ENCODE measurements around the gene CDH4.

CDH4 gene

DNA sequence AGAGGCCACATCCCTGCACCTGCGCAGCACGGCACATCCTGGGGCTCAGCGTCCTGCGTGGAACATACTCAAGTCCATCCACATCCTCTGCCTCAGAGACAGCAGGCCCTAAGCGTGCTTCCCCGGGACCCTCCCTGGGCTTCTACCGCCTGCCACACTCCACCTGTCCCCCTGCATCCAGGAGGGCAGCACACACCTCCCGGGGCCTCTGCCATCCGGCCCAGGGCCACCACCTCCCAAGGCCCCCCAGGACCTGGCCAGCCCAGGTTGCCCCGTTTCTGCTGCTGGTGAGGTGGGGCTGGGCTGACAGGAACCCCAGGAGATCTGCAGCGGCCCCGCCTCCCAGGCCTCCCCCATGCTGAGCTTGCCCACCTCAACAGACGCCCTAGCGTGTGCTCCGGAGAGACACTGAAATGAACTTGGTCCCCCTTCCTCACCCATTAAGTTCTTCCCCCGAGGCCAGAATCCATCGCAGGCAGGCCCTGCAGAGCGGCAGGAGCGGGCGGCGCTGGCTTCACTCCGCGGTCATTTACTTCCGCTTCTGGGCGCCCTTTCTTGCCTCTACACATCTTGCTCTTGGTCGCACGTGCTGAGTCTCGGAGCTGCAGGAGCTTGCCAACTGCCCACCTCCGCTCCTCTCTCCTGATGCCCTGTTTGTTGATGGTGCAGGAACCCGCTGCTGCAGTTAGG is 578.3 kb downstream of the CDH4 start:
- DNase-seq (ENCODE audit: low spot score) = no peak

DNA sequence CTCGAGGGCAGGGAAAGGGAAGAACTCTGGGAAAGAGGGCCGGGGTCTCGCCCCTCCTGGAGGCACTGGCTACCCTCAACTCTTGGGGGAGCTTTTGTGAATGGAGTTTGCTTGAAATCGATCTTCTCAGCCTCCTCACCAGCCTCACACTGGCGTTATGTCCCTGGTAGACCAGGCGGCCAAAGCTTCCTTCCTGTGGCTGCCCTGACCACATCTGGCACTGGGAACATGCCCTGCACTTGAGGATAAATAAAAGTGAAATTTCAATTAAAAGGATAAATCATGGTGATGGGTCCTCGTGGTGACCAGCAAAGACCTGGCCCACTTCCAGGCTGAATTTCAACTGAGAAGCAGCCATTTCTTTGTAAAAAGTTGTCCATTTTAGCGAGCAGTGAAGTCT is 578.9 kb downstream of the CDH4 start:
- DNase-seq (ENCODE audit: low spot score) = no peak

DNA sequence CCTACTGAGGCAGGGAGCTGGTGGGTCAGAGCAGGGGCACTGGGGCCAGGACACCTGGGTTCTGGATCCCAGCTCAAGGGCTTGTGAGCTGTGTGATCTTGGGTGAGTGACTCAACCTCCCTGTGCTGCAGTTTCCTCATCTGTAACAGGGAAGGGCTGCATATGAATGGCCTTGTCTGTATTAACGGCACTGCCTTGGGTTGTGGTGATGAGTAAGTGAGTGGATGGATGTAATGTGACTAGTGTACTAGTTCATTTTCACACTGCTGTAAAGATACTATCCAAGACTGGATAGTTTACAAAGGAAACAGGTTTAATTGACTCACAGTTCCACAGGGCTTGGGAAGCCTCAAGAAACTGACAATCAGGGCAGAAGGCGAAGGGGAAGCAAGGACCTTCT is 580.1 kb downstream of the CDH4 start:
- no peak for DNase-seq (ENCODE audit: low spot score)

DNA sequence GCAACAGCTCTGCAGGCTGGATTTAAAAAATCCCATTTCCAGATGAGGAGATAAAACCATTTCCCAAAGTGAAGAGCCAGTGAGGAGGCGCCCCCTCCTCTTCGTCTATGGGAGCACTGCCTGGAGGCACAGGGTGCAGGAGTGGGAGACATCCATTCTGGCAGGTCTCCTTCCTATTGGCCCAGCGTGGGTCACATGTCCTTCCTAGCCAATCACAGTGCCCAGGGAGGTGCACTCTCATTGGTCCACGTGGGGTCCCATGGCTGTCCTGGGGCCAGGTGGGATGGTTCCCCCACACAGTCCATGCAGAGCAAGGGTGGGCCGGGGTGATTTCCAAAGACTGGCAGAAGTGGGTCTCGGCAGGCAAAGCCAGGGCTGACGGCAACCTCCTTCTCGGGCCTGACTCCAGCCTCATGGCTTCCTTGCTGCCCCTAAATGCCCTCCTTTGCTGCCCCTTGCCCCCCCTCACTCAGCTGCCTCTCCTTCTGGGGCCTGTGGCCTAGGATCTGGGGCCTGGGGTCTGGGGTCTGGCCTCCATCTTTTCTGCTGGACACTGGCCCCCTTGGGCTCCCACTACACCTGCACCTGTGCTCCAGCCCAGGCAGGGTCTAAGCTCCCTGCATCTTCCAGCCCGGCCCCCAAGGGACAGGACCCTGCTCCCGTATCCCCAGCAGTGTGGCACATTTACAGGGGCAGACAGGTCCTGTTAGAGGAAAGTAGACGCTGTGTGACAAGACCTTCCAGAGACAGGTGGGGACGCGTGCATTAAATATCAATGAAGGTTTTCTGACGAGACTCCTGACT is 581.9 kb downstream of the CDH4 start:
- no peak for DNase-seq (ENCODE audit: low spot score)

DNA sequence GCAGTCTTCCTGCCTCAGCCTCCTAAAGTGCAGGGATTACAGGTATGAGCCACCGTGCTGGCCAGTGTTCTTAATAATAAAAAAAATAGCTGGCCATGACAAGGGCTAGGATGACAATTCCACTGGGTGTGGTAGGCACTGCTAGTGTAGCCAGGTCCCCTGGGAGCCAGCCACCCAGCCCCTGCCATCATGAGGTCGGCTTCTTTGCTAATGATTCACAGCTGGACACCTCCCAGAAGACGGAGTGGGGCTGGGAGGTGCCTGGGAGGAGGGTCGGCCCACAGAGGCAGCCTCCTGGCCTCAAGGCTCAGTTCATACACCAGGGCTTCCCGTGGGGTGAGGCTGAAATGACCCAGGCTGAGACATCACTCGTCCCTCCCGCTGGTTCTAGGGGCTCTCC is 583.2 kb downstream of the CDH4 start:
- no peak for DNase-seq (ENCODE audit: low spot score)

DNA sequence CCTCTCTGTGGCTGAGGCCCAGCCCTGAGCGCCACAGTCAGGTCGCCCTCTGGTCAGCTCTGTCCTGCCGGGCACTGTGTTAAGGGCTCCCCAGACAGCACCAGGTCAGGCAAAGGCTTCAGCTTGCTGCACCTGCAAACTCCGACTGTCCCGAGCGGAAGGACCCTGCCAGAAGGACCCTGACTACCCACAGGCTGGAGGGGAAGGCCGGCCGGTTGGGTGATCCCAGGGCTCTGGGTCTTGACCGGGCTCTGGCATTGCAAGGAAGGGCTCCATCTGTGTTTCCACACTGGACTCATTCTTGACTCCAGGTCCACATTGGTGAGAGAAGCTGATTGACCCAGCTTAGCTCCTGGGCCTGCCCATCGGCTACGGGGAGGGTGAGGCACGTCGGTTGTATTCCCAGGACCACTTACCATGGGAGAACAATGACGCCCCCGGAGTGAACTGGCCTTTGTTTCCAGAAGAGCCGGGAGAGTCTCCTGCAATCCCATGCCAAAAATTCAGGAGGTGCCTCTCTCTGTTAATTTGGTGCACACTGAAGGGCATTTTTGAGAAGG is 583.8 kb downstream of the CDH4 start:
- no peak for DNase-seq (ENCODE audit: low spot score)

DNA sequence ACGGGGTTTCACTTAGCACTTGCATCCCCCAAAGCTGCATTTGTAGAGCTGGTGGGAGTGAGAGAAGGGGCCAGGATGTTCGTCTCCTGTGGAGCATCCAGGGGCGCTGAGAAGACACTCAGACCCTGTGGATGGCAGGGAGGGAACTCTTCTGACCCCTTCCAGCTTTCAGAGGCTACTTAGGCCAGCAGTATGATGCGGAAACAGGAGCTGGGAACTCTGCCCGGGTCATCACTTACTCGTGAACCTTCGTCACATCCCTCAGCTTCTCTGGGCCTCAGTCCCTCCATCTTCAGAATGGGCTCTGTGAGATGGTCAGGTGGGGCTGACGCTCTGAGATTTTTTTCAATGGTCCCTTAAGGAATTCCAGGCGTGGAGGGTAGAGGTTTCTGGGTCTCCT is 585.1 kb downstream of the CDH4 start:
- no peak for DNase-seq (ENCODE audit: low spot score)

DNA sequence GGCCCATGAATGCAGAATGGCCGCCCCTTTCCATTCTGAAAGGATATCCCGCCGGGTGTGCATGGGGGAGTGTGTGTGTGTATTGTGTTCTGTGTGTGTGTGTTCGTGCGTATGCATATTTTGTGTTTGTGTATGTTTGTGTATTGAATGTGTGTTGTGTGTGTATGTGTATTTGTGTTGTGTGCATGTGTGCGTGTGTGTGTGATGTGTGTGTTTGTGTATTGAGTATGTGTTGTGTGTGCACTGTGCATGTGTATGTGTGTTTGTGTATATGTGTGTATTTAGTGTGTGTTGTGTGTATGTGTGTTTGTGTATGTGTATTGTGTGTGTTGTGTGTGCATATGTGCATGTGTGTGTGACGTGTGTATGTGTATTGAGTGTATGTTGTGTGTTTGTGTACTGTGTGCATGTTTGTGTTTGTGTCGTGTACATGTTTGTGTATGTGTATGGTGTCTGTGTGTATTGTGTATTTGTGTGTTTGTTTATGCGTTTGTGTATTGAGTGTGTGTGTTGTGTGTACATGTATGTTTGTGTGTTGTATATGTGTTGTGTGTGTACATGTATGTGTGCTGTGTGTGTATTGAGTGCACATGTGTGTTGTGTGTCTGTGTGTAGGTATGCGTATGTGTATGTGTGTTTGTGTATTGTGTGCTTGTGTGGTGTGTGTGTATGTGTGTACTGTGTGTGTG is 587.3 kb downstream of the CDH4 start:
- no peak for DNase-seq (ENCODE audit: low spot score)

DNA sequence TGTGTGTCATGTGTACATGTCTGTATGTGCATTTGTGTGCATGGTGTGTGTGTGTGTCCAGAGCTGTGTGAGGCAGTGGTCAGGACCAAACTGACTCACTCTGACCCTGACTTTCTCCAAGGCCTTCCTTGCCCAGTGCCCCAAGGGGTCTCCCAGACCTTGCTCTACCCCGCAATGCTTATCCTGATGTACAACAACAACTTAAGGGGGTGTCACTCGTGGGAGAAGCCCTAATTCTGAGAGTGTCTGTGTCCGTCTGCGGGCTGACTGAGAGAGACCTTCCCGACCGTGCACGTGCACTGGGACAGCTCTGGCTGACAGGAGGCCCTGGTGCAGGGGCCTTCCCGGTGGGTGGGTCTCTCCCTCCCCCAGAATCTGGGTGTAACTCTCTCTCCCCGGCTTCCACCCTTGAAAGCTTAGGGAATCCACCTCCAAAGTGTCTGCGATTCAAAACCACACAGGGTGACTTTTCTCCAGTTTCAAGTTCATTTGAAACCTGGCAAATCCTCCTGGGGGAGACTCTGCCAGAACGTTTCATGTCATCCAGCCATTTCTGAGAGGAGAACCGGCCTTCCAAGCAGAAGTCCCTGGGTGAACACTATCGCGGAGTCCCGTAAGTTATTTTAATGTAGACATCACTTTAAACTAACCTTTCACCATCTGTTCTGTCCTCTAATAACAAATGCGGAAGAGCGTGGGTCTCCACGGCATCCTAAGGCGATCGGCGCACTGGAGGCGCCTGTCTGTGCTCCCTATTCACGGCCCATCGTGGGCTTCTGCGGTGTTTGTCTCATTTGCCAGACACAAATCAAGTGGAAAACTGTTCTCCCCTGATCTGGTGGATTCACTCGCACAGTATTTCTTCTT is 588.1 kb downstream of the CDH4 start:
- DNase-seq (ENCODE audit: low spot score) = no peak

DNA sequence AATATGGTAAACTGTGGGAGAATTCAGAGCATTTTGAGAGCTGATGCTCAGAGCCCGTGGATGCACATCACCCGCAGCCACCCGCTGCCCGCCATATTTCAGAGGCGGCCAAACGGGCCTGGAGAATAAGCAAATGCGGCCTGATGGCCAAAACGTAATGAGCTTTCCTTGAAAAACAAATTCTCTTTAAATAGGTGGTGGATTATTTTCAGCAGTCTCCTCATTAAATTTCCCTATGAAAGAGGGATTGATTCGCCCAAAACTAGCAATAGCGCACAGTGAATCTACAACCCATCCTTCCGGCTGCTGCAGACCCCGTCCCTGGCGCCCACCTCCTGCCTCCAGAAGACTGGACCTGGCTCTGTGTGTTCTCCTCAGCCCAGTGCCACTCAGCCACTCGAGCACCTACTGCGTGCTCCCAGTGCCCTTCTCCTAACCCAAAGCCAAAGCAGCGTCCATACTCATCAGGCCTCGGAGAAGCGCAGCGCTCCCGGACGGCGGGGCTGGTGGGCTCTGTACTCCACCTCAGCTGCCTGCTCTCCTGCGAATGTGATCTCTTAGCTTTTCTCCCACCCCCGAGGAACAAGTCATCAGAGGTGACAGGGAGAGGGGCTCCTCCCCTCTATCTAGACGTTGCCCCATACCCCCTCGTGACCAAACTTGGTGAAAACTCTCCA is 588.9 kb downstream of the CDH4 start:
- no peak for DNase-seq (ENCODE audit: low spot score)

DNA sequence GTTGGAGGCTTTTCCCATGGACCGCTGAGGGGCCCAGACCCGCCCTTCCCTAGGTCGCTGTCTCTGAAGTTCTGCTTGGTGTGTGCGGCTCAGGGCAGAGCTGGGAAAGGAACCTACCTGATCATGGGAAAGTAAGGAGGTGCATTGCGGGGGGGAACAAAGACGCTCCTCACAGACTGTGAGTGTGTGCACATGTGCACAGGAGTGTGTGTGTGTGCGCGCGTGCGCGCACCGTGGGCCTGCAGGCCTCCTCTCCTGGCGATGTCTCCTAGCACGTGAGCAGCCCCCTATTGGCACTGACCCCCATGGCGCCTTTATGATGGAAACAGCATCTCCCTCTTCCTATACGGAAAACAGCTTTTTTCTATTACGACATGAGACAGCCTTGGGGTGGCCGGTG is 589.5 kb downstream of the CDH4 start:
- no peak for DNase-seq (ENCODE audit: low spot score)

DNA sequence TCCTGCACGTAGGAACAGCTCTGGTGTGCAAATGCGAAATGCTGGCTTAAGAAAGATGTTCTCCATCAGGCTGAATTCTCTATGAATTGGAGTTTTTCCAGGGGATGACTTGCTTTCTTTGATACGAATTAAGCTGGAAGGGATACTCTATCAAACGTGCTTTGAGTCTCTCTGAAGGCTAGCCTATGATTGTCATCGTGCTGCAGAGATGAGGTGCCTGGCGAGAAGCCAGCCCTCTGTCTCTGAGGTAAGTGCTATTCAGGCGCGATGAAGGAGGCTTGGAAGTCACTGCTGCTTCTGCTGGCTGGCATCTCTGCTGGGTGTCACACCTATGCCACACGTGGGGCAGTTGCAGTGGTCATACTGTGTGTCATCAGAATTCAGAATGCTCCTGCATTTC is 589.9 kb downstream of the CDH4 start:
- DNase-seq (ENCODE audit: low spot score) = no peak

DNA sequence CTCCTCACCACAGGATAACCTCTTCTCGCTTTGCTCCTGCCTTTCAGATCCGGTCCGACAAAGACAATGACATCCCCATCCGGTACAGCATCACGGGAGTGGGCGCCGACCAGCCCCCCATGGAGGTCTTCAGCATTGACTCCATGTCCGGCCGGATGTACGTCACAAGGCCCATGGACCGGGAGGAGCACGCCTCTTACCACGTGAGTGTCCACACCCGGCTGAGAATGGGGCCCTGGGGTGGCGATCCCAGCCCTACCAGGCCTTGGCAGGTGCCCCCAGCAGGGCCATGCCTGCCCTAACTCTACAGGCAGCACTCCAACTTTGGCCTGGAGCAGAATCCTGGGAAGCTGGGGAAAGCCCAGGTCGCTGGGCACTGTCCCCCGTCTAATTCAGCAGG is 592.6 kb downstream of the CDH4 start:
- no peak for DNase-seq (ENCODE audit: low spot score)

DNA sequence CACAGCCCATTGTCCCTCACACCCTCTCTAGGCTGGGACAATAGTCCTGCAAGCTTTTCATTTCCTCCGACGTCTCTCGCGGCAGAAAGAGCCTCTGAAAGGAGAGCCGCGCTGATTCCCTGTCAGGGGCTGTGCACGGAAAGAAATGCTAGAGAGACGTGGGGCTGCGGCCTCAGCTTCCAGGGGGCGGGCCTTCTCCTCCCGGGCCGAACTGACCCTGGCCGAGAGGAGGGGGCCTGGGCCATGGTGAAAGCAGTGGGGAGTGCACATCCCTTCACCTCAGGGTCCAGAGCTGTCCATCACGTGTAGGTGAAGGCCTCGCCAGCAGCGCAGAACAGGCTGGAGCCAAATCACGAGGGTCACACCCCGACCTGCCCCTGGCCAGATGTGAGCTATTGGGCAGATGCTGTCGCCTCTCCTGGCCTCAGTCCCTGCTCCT is 593.2 kb downstream of the CDH4 start:
- DNase-seq (ENCODE audit: low spot score) = no peak

DNA sequence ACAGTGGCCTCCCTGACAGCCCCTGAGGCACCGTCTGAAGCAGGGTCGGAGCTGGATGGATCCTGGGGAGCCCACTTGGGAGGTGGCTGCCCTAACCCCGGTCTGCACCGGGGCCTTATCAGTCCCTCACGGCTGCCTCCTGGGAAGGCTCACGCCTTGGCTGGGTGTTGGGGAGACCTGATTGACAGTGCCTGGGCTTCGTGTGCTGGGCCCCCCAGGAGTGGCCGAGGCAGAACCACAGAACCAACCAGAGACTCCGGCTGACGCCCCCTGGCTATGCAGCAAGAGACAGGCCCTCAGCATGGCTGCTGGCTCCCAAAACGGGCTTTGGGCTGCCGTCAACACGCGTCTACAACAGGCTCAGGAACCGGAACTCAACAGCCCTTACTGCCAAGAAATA is 594.0 kb downstream of the CDH4 start:
- no peak for DNase-seq (ENCODE audit: low spot score)

DNA sequence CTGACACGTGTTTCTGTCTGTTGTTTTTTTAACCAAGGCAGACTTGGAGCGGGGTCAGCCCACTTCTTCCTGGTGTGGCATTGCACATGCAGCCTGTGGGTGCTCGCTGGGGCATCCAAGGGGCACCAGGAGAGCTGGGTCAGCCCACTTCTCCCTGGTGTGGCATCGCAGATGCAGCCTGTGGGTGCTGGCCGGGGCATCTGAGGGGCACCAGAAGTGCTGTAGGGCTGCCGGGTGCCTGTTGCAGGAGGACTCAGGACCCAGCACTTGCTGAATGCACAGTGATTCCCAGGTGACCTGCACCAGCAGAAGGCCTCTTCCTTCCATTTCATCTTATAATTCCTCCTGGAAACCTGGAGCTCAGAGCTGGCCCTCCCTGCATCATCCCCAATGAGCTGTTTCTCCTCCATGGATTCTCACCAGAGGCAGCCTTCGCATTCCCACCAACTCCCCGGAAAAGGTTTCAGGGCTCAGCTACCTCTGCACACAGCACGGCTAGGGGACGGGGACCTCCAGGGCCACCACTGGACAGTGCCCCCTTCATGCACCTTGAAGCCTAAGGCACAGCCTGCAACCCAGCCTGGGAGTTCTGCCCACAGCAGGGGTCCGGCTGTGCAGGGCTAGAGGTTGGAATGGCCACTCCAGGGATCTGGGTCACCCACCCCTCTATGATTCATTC is 594.8 kb downstream of the CDH4 start:
- no peak for DNase-seq (ENCODE audit: low spot score)

DNA sequence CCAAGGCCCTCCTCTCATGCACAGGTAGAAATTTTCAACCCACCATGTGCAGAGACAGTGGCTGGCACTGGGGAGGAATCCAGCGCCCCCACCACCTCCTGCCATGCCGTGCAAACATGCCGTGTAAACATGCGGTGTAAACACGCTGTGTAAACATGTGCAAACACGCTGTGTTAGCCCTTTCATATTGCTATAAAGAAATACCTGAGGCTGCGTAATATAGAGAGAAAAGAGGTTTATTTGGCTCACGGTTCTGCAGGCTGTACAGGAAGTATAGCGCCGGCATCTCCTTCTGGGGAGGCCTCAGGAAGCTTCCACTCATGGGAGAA is 595.3 kb downstream of the CDH4 start:
- DNase-seq (ENCODE audit: low spot score) = no peak

DNA sequence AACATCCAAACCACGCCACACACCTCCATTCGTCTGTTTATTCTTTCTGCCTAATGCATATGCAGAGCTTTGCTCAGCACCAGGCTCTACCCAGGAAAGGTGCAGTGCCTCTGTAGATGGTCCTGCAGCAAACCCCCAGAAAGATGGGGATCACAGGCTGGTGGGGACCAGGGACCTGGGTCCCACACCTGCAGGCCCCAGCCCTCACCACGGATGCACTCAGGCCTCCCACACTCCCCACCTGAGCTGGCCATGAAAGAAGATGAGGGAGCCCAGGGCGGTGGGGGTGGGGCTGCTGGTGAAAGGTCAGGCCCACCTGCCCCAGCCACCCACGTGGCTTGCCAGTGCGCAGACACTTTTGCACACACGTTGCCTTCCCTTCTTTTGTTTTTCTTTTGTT is 595.9 kb downstream of the CDH4 start:
- DNase-seq (ENCODE audit: low spot score) = no peak

DNA sequence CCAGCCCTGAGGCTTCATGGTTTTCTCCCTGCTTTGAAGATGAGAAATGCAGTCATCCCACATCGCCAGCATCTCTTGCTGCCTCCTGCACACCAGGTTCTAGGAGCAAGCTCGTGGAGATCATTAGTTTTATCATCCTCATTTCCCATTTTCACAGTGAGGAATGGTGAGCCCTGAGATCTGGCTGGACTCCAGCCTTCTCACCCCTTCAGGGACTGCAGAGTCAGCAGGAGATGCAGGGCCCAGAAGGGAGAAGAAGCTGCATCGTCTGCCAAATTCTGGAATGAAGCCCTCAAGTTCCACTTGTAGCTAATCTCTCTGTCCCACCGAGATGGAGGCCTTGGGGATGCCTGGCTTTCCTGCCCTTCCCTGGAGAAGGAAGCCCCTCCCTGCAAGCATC is 596.8 kb downstream of the CDH4 start:
- DNase-seq (ENCODE audit: low spot score) = no peak

DNA sequence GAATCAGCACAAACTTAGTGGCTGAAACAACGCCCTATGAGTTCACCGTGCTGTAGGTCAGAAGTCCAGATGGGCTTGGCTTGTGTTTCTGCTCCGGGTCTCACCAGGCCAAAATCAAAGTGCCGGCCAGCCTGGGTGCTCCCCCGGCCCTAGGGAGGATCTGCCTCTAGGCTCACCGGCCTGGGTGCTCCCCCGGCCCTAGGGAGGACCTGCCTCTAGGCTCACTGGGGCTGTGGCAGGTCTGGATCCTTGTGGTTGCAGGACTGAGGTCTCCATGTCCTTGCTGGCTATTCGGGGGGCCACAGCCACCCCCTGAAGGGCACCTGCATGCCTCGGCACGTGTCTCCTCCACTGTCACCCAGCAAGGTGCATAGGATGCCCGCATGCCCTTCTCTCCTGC is 597.3 kb downstream of the CDH4 start:
- no peak for DNase-seq (ENCODE audit: low spot score)

DNA sequence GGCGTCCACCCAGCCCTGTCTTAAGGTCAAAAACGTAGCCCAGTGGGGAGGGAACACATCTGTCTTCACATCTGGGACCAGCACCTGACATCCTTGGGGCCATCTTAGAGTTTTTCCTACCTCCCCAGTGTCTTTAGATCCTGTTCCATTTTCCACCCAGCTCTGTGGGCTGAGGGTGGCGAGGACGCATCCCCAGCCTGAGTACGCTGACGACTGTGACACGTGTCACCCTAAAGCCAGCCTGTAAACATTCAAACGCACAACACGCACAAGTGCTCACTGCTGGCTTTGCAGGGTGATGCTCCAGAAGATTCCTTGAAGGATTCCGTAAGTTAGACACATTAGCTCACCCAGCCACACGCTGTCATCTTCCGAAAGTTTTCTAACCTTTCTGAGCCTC is 597.8 kb downstream of the CDH4 start:
- no peak for DNase-seq (ENCODE audit: low spot score)
